ENCODE measurements around the gene ZNF57. TPM values are rescaled to one million over a fixed set of nuclear protein-coding genes. Genes with fewer than 3 reads are reported as not detected.

ZNF57 gene
- total and polyA plus RNA-seq, 9 of the 15 experiments (the other 6 are each of a cell fraction or from before 2014, with no cell fraction given) = 3.9 to 13.5 (median 7.8) TPM

GRCh38 chr19:2944775-2945574 lies 44.2 kb downstream of the ZNF57 start, which contains the start of gene ZNF77 (continued):
- TF ChIP-seq, protein P1, sequence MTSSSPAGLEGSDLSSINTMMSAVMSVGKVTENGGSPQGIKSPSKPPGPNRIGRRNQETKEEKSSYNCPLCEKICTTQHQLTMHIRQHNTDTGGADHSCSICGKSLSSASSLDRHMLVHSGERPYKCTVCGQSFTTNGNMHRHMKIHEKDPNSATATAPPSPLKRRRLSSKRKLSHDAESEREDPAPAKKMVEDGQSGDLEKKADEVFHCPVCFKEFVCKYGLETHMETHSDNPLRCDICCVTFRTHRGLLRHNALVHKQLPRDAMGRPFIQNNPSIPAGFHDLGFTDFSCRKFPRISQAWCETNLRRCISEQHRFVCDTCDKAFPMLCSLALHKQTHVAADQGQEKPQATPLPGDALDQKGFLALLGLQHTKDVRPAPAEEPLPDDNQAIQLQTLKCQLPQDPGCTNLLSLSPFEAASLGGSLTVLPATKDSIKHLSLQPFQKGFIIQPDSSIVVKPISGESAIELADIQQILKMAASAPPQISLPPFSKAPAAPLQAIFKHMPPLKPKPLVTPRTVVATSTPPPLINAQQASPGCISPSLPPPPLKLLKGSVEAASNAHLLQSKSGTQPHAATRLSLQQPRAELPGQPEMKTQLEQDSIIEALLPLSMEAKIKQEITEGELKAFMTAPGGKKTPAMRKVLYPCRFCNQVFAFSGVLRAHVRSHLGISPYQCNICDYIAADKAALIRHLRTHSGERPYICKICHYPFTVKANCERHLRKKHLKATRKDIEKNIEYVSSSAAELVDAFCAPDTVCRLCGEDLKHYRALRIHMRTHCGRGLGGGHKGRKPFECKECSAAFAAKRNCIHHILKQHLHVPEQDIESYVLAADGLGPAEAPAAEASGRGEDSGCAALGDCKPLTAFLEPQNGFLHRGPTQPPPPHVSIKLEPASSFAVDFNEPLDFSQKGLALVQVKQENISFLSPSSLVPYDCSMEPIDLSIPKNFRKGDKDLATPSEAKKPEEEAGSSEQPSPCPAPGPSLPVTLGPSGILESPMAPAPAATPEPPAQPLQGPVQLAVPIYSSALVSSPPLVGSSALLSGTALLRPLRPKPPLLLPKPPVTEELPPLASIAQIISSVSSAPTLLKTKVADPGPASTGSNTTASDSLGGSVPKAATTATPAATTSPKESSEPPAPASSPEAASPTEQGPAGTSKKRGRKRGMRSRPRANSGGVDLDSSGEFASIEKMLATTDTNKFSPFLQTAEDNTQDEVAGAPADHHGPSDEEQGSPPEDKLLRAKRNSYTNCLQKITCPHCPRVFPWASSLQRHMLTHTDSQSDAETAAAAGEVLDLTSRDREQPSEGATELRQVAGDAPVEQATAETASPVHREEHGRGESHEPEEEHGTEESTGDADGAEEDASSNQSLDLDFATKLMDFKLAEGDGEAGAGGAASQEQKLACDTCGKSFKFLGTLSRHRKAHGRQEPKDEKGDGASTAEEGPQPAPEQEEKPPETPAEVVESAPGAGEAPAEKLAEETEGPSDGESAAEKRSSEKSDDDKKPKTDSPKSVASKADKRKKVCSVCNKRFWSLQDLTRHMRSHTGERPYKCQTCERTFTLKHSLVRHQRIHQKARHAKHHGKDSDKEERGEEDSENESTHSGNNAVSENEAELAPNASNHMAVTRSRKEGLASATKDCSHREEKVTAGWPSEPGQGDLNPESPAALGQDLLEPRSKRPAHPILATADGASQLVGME (CRISPR knock-in tag; IDR thresholded peaks at IDR 0.05) = peak; percentile 58; the same call in 1 of the 2 replicates
- TF ChIP-seq ZNF766 (CRISPR knock-in tag; conservative IDR thresholded peaks at IDR 0.05) (0 out of 2 replicates have a peak, but pooled peaks have one; percentile 2), RERE (CRISPR knock-in tag; IDR thresholded peaks at IDR 0.05; ENCODE audit: borderline replicate concordance) (no peak), THRAP3 (IDR thresholded peaks at IDR 0.05; ENCODE audit: borderline replicate concordance) (no peak), CHCHD3 (CRISPR knock-in tag; IDR thresholded peaks at IDR 0.05) (no peak), HDAC2 (IDR thresholded peaks at IDR 0.05) (peak; percentile 98), ZNF140 (CRISPR knock-in tag; IDR thresholded peaks at IDR 0.05) (no peak), TGIF2 (CRISPR knock-in tag; IDR thresholded peaks at IDR 0.05) (0 out of 2 replicates have a peak, but pooled peaks have one; percentile 40), MEF2A (IDR thresholded peaks at IDR 0.05; ENCODE audit: control insufficient read depth, low read depth, low read length) (no peak), CAMTA2 (CRISPR knock-in tag; conservative IDR thresholded peaks at IDR 0.05) (no peak), DPF2 (IDR thresholded peaks at IDR 0.05) (peak; percentile 32; the same call in 1 of the 2 replicates), ZBTB8A (IDR thresholded peaks at IDR 0.05; ENCODE audit: partially characterized antibody) (no peak), RBBP5 (IDR thresholded peaks at IDR 0.05; ENCODE audit: borderline replicate concordance, insufficient read depth, low read length, poor library complexity, severe bottlenecking) (peak; percentile 77), PHF21A (IDR thresholded peaks at IDR 0.05; ENCODE audit: borderline replicate concordance, low read depth) (no peak), SREBF1 (IDR thresholded peaks at IDR 0.05; ENCODE audit: borderline replicate concordance, low read depth, low read length) (no peak), MAFG (tag; conservative IDR thresholded peaks at IDR 0.05) (no peak), EP300 (IDR thresholded peaks at IDR 0.05; ENCODE audit: low read length) (no peak), MCM7 (IDR thresholded peaks at IDR 0.05) (no peak)

All from K562 (cell line).